Effector memory CD8-positive, alpha-beta T cell (primary cell): ENCODE results near the gene NSMCE4A.
"Not testable (repeated sequence)": the region's sequence is repeated elsewhere in the genome, so short reads cannot be mapped to it uniquely, and the experiment has no call there.

ENCODE experiments used
- ATAC-seq: fragments of 150-1000 bp; cut with Tn5 transposase; replicated peaks from 2 replicates; pipeline ENCODE4 v1.10.0; 2021; ENCODE audit warnings: mild to moderate bottlenecking, moderate library complexity
- DNase-seq, 3 experiments: peaks; one replicate each; pipeline ENCODE4 v3.0.0; 2021
- H3K27ac Mint-ChIP-seq, 2 donors: one replicate each; pipeline ENCODE4 v1.8.0; 2022; ENCODE audit warnings: mild to moderate bottlenecking in 2 of 2, mixed read lengths in 2 of 2, moderate library complexity in 2 of 2
- H3K27me3 Mint-ChIP-seq, 2 donors: one replicate each; pipeline ENCODE4 v1.8.0; 2022; ENCODE audit warnings: mixed read lengths in 2 of 2
- H3K36me3 Mint-ChIP-seq: one replicate; pipeline ENCODE4 v1.8.0; 2022; ENCODE audit warnings: mild to moderate bottlenecking, moderate library complexity, mixed read lengths; ENCODE audit not compliant: insufficient read depth
- H3K4me1 Mint-ChIP-seq, 2 donors: one replicate each; pipeline ENCODE4 v1.8.0; 2022; ENCODE audit warnings: low read depth in 2 of 2, mixed read lengths in 2 of 2
- H3K4me3 Mint-ChIP-seq, 2 donors: one replicate each; pipeline ENCODE4 v1.8.0; 2022; ENCODE audit warnings: mild to moderate bottlenecking in 2 of 2, mixed read lengths in 2 of 2, moderate library complexity in 2 of 2
- H3K9me3 Mint-ChIP-seq, 2 donors: one replicate each; pipeline ENCODE4 v1.8.0; 2022; ENCODE audit warnings: mixed read lengths in 2 of 2

Gene NSMCE4A

DNA sequence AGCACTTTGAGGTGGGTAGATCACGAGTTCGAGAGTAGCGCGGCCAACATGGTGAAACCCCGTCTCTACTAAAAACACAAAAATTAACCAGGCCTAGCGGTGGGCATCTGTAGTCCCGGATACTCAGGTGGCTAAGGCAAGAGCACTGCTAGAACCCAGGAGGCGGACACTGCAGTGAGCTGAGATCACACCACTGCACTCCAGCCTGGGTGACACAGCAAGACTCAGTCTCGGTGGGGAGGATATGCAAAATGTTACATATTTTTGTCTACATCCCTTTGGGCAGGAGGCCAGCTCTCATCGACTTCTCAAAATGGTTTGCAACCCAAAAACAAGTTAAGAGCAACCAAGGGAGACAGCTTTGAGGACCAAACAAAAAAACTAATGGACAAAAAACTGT lies 55.4 kb downstream of the NSMCE4A start:
- Mint-ChIP-seq H3K4me3 (no peak overlapping the region), H3K4me1 (peaks cover 2 to 12% of the 10 kb centered on the region in 2 donors), H3K27me3 (no peaks in the 10 kb centered on the region), H3K9me3 (no peaks in the 10 kb centered on the region), H3K36me3 (peaks cover 25% of the 10 kb centered on the region), H3K27ac (no peak overlapping the region)
- no peak for DNase-seq
- no peak for ATAC-seq

DNA sequence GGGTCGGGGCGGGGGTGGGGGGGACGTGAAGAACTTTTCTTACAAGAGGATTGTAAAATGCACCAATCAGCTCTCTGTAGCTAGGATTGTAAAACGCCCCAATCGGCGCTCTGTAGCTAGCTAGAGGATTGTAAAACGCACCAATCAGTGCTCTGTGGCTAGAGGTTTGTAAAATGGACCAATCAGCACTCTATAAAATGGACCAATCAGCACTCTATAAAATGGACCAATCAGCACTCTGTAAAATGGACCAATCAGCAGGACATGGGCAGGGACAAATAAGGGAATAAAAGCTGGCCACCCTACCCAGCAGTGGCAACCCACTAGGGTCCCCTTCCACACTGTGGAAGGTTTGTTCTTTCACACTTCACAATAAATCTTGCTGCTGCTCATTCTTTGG lies 56.2 kb downstream of the NSMCE4A start:
- not testable (repeated sequence) for DNase-seq, H3K4me3 Mint-ChIP-seq, H3K9me3 Mint-ChIP-seq, H3K27ac Mint-ChIP-seq, H3K27me3 Mint-ChIP-seq, ATAC-seq
- H3K4me1 Mint-ChIP-seq = peaks cover 2 to 13% of the 10 kb centered on the region in 2 donors
- peaks cover 25% of the 10 kb centered on the region for H3K36me3 Mint-ChIP-seq

DNA sequence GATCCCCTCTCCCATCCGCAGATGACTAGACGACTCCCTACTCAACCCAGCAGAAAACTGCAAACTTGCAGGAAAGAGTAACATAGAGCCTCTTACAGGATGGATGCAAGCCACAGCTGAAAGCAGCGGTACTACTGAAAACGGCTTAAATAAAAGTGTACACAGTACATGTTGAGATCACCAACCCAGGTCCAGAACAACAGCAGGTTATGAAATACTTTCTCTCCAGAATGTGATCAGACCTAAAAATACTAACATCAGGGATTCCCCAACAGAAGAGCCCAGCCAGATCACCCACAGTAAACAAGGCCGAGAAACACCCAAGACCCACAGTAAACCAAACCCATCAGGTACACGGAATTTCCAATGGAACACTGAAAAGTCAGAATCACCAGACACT lies 60.4 kb downstream of the NSMCE4A start:
- peaks cover 28% of the 10 kb centered on the region for H3K36me3 Mint-ChIP-seq
- no peak overlapping the region for H3K4me3 Mint-ChIP-seq
- DNase-seq = no peak
- H3K27ac Mint-ChIP-seq = peak overlapping the region in 1 of 2 donors; percentile 55
- H3K27me3 Mint-ChIP-seq = no peaks in the 10 kb centered on the region
- H3K9me3 Mint-ChIP-seq = no peaks in the 10 kb centered on the region
- peaks cover 2 to 5% of the 10 kb centered on the region in 2 donors for H3K4me1 Mint-ChIP-seq
- no peak for ATAC-seq

DNA sequence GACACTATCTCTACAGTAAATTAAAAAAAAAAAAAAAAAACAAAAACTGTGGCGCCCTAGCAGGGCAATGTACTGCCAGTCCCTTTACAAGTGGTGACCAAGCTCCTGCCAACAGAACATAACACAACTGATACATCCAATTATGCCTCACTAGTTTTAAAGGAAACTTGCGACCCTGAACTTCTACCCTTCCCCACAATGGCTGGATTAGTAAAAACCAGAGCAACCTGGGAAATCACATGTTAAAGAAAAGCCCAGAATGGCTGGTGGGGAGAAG lies 63.7 kb downstream of the NSMCE4A start:
- H3K27ac Mint-ChIP-seq = no peak overlapping the region
- ATAC-seq (no peak), DNase-seq (no peak)
- H3K4me1 Mint-ChIP-seq = peaks cover 2 to 5% of the 10 kb centered on the region in 2 donors
- no peak overlapping the region for H3K4me3 Mint-ChIP-seq
- no peaks in the 10 kb centered on the region for H3K27me3 Mint-ChIP-seq
- H3K36me3 Mint-ChIP-seq = peaks cover 44% of the 10 kb centered on the region
- H3K9me3 Mint-ChIP-seq = no peaks in the 10 kb centered on the region

- H3K4me3 Mint-ChIP-seq = no peak overlapping the region
- DNase-seq (no peak), ATAC-seq (no peak)
- peaks cover 40% of the 10 kb centered on the region for H3K36me3 Mint-ChIP-seq
- H3K27ac Mint-ChIP-seq = peak overlapping the region in 1 of 2 donors; percentile 54
- peaks cover 2 to 5% of the 10 kb centered on the region in 2 donors for H3K4me1 Mint-ChIP-seq
- no peaks in the 10 kb centered on the region for H3K9me3 Mint-ChIP-seq
- H3K27me3 Mint-ChIP-seq = no peaks in the 10 kb centered on the region
Observed at GRCh38 chr10:121910673-121911420, 64.2 kb downstream of the NSMCE4A start.
